SK-N-SH (cell line): Measurements from ENCODE around the gene AFF3. TPM values are rescaled to one million over a fixed set of nuclear protein-coding genes. Genes with fewer than 3 reads are reported as not detected.

Source experiments
- CTCF ChIA-PET: fragments of 300-600, 350-600 bp; formaldehyde crosslinking; extraction: SDS; loops from one replicate; lab custom pipeline; 2021; lab: Yijun Ruan, JAX
- POLR2A ChIA-PET: fragments of 350-600 bp; sonication (Branson Sonifier 250); formaldehyde crosslinking; extraction: SDS; loops from one replicate; lab custom pipeline; 2020; ENCODE audit warnings: antibody characterized with exemption, inconsistent platforms; lab: Yijun Ruan, JAX
- DNase-seq: peaks from one replicate; pipeline ENCODE4 v3.0.0; 2012
- H2AFZ ChIP-seq: fragments of 200-600 bp; sonication (generic); 2 replicates; pipeline ENCODE4 v1.8.1; 2016; ENCODE audit warnings: antibody characterized with exemption, mild to moderate bottlenecking, low read depth
- H3F3A ChIP-seq: fragments of 200-600 bp; sonication (generic); replicated peaks from 2 replicates; pipeline ENCODE3; 2016; ENCODE audit warnings: antibody characterized with exemption, mild to moderate bottlenecking; ENCODE audit not compliant: insufficient read depth
- H3K27ac ChIP-seq, 2 experiments: fragments of 200-500 bp in 1 of 2; fragments of 200-600 bp in 1 of 2; sonication (Bioruptor generic) in 1 of 2; sonication (generic), shearing (Covaris generic) in 1 of 2; 2 replicates each; pipeline versions ENCODE4 v1.5.1 to v1.6.1; 2014 to 2016; ENCODE audit warnings: low read depth in 2 of 2, inconsistent platforms in 1 of 2, low read length in 1 of 2, mild to moderate bottlenecking in 1 of 2, mixed read lengths in 1 of 2
- H3K27me3 ChIP-seq: fragments of 200-600 bp; sonication (generic), shearing (Covaris generic); 2 replicates; pipeline ENCODE4 v1.6.1; 2016; ENCODE audit warnings: mixed run types; ENCODE audit not compliant: insufficient read depth
- H3K36me3 ChIP-seq, 2 experiments: fragments of 200-500 bp in 1 of 2; fragments of 200-600 bp in 1 of 2; sonication (Bioruptor generic) in 1 of 2; sonication (generic) in 1 of 2; replicated peaks in 1 of 2; 2 replicates each; pipeline versions ENCODE3 to v1.5.1; 2014 to 2016; ENCODE audit warnings: low read length in 1 of 2, mild to moderate bottlenecking in 1 of 2; ENCODE audit not compliant: insufficient read depth in 2 of 2, control insufficient read depth in 1 of 2
- H3K4me1 ChIP-seq, 2 experiments: fragments of 200-500 bp in 1 of 2; fragments of 200-600 bp in 1 of 2; sonication (Bioruptor generic) in 1 of 2; sonication (generic), shearing (Covaris generic) in 1 of 2; 2 replicates each; pipeline versions ENCODE4 v1.5.1 to v1.6.1; 2014 to 2016; ENCODE audit warnings: low read depth in 1 of 2, low read length in 1 of 2, mixed run types in 1 of 2; ENCODE audit not compliant: insufficient read depth in 2 of 2, control insufficient read depth in 1 of 2
- H3K4me2 ChIP-seq: fragments of 200-600 bp; sonication (generic), shearing (Covaris generic); 2 replicates; pipeline ENCODE4 v1.6.1; 2017; ENCODE audit warnings: mixed run types
- H3K4me3 ChIP-seq, 2 experiments: fragments of 200-500 bp in 1 of 2; fragments of 200-600 bp in 1 of 2; sonication (Bioruptor generic) in 1 of 2; sonication (generic), shearing (Covaris generic) in 1 of 2; 2 replicates each; pipeline versions ENCODE4 v1.5.1 to v1.8.1; 2014 to 2016; ENCODE audit warnings: low read depth in 2 of 2, inconsistent platforms in 1 of 2, low read length in 1 of 2, mild to moderate bottlenecking in 1 of 2, mixed read lengths in 1 of 2, moderate library complexity in 1 of 2
- H3K79me2 ChIP-seq: fragments of 200-600 bp; sonication (generic); 2 replicates; pipeline ENCODE4 v1.8.1; 2017; ENCODE audit warnings: mild to moderate bottlenecking; ENCODE audit not compliant: insufficient read depth
- H3K9ac ChIP-seq: fragments of 200-600 bp; sonication (generic); 2 replicates; pipeline ENCODE4 v1.6.1; 2017; ENCODE audit warnings: mixed run types
- H3K9me2 ChIP-seq: fragments of 200-600 bp; sonication (generic); 2 replicates; pipeline ENCODE4 v1.6.1; 2017; ENCODE audit warnings: mixed run types
- H3K9me3 ChIP-seq: fragments of 200-600 bp; sonication (generic); 2 replicates; pipeline ENCODE4 v1.6.1; 2017; ENCODE audit warnings: mixed run types, mild to moderate bottlenecking, moderate library complexity
- H4K20me1 ChIP-seq: fragments of 200-600 bp; sonication (generic); 2 replicates; pipeline ENCODE4 v1.6.1; 2017; ENCODE audit warnings: mild to moderate bottlenecking, mixed run types; ENCODE audit not compliant: insufficient read depth
- CHD2 ChIP-seq: fragments of 150-350 bp; IDR thresholded peaks from 2 replicates; pipeline ENCODE4 v1.6.1; 2018; ENCODE audit warnings: low read length; ENCODE audit not compliant: partially characterized antibody
- CTCF ChIP-seq: fragments of 200-600 bp; sonication (generic); IDR thresholded peaks from 2 replicates; pipeline ENCODE4 v1.6.1; 2017; ENCODE audit warnings: antibody characterized with exemption, mild to moderate bottlenecking, moderate library complexity
- ELF1 ChIP-seq: IDR thresholded peaks from 2 replicates; pipeline ENCODE4 v1.4.0; 2012
- EP300 ChIP-seq, 2 experiments: IDR thresholded peaks; 2 replicates each; pipeline versions ENCODE4 v1.4.0 to v1.6.1; 2012; ENCODE audit warnings: borderline replicate concordance in 1 of 2, low read depth in 1 of 2, low read length in 1 of 2
- EZH2phosphoT487 ChIP-seq: fragments of 200-600 bp; sonication (generic); IDR thresholded peaks from 2 replicates; pipeline ENCODE4 v1.6.1; 2017; ENCODE audit warnings: low read depth, mixed run types, mild to moderate bottlenecking, antibody characterized with exemption, moderate library complexity, borderline replicate concordance
- FOSL2 ChIP-seq: IDR thresholded peaks from 2 replicates; pipeline ENCODE4 v1.4.0; 2012; ENCODE audit warnings: low read depth, mild to moderate bottlenecking, moderate library complexity, borderline replicate concordance
- FOXM1 ChIP-seq: IDR thresholded peaks from 2 replicates; pipeline ENCODE4 v1.4.0; 2012; ENCODE audit warnings: low read depth, mild to moderate bottlenecking
- NRF1 ChIP-seq: IDR thresholded peaks from 2 replicates; pipeline ENCODE4 v1.6.1; 2012; ENCODE audit warnings: low read depth, mild to moderate bottlenecking, low read length
- POLR2AphosphoS5 ChIP-seq: IDR thresholded peaks from 2 replicates; pipeline ENCODE4 v1.6.1; 2012; ENCODE audit warnings: low read depth, low read length
- RAD21 ChIP-seq: IDR thresholded peaks from 2 replicates; pipeline ENCODE4 v1.6.1; 2012; ENCODE audit warnings: mild to moderate bottlenecking, low read length
- RCOR1 ChIP-seq: fragments of 150-350 bp; IDR thresholded peaks from 2 replicates; pipeline ENCODE4 v1.6.1; 2017; ENCODE audit warnings: antibody characterized with exemption, low read length
- SIN3A ChIP-seq: IDR thresholded peaks from 2 replicates; pipeline ENCODE4 v1.6.1; 2012; ENCODE audit warnings: low read depth, mild to moderate bottlenecking, low read length, moderate library complexity, borderline replicate concordance
- SMC3 ChIP-seq: IDR thresholded peaks from 2 replicates; pipeline ENCODE4 v1.6.1; 2012; ENCODE audit warnings: low read depth, low read length, improper control_type of control experiment
- TAF1 ChIP-seq: IDR thresholded peaks from 2 replicates; pipeline ENCODE4 v1.6.1; 2012; ENCODE audit warnings: low read depth, mild to moderate bottlenecking, low read length, moderate library complexity, borderline replicate concordance
- TCF12 ChIP-seq: IDR thresholded peaks from 2 replicates; pipeline ENCODE4 v1.4.0; 2012
- TEAD4 ChIP-seq: IDR thresholded peaks from 2 replicates; pipeline ENCODE4 v1.4.0; 2012; ENCODE audit warnings: mild to moderate bottlenecking, borderline replicate concordance; ENCODE audit not compliant: insufficient read depth
- YY1 ChIP-seq: IDR thresholded peaks from 2 replicates; pipeline ENCODE4 v1.4.0; 2012; ENCODE audit warnings: low read depth, mild to moderate bottlenecking
- WGBS: methylation state at CpG from one replicate; pipeline ENCODE4 v1.1.6; 2017; ENCODE audit warnings: low lambda C conversion rate; 5-methylcytosine and 5-hydroxymethylcytosine counted together
- polyA plus RNA-seq, 3 experiments: library from polyadenylated mRNA; depleted of rRNA; stranded (reverse); fragments of >200 nt; gene quantifications; 2 replicates each; pipeline ENCODE4 v1.2.3, GENCODE V29; 2012
- TF ChIP-seq, protein P1 (sequence below): IDR thresholded peaks from 2 replicates; pipeline ENCODE4 v1.4.0; 2012; ENCODE audit warnings: low read depth, borderline replicate concordance
- TF ChIP-seq, protein P2 (sequence below): IDR thresholded peaks from 2 replicates; pipeline ENCODE4 v1.6.1; 2012; ENCODE audit warnings: mild to moderate bottlenecking, low read depth, low read length, moderate library complexity
- TF ChIP-seq, protein P3 (sequence below): IDR thresholded peaks from 2 replicates; pipeline ENCODE4 v1.4.0; 2012; ENCODE audit warnings: low read depth

AFF3 gene
- polyA plus RNA-seq, 1 of the 3 experiments (the other 2 are of a cell fraction) = 0.36 TPM

DNA sequence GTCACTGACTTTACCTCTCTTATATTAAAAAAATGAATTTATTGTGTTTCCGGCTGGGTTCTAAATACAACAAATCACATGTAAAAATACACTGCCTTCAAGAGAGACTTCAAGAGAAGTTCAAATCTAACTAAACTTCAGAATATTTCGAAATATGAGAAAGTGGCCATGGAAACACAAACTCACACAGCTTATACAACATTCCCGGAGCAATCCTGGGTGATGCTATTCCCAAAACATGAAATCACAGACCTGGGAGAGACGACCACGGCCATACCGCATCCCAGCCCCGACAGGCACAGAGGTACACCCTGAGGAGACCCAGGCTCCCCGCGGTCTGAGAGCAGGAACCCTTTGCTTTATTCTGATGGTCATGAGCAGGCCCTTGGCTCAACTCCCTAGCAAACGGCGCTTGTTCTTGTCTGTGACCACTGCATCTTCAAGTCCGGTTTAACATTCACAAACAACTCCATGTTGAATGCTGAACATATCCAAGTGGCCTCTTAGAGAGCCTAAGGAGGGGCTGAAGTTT lies 467.2 kb downstream of the AFF3 start:
- H3K4me3 ChIP-seq = no peak overlapping the region
- no peaks in the 10 kb centered on the region for H3K79me2 ChIP-seq
- H3K9me3 ChIP-seq = no peaks in the 10 kb centered on the region
- no peaks in the 10 kb centered on the region for H3K9me2 ChIP-seq
- H2AFZ ChIP-seq = no peak overlapping the region
- no peaks in the 10 kb centered on the region for H3K36me3 ChIP-seq
- H3K27ac ChIP-seq = no peak overlapping the region
- peaks cover 0 to 17% of the 10 kb centered on the region in 2 experiments; a peak in 2 of 4 replicates for H3K4me1 ChIP-seq
- POLR2A ChIA-PET = no interaction called here
- H3K27me3 ChIP-seq = no peaks in the 10 kb centered on the region
- no peak for DNase-seq
- 78% methylated on average over 12 of the region's 12 CpGs for WGBS
- TF ChIP-seq, protein P1, sequence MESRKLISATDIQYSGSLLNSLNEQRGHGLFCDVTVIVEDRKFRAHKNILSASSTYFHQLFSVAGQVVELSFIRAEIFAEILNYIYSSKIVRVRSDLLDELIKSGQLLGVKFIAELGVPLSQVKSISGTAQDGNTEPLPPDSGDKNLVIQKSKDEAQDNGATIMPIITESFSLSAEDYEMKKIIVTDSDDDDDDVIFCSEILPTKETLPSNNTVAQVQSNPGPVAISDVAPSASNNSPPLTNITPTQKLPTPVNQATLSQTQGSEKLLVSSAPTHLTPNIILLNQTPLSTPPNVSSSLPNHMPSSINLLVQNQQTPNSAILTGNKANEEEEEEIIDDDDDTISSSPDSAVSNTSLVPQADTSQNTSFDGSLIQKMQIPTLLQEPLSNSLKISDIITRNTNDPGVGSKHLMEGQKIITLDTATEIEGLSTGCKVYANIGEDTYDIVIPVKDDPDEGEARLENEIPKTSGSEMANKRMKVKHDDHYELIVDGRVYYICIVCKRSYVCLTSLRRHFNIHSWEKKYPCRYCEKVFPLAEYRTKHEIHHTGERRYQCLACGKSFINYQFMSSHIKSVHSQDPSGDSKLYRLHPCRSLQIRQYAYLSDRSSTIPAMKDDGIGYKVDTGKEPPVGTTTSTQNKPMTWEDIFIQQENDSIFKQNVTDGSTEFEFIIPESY = no peak
- TF ChIP-seq POLR2AphosphoS5 (no peak), TEAD4 (no peak), CHD2 (no peak), FOSL2 (no peak), TAF1 (no peak), FOXM1 (no peak), SIN3A (no peak), EZH2phosphoT487 (no peak), EP300 (IDR thresholded peaks at IDR 0.05; ENCODE audit: borderline replicate concordance in 1 of 2, low read depth in 1 of 2, low read length in 1 of 2) (no peak), TCF12 (no peak), SMC3 (no peak), ELF1 (no peak), YY1 (no peak), CTCF (no peak), NRF1 (no peak), RAD21 (no peak), RCOR1 (no peak)
- TF ChIP-seq, protein P2, sequence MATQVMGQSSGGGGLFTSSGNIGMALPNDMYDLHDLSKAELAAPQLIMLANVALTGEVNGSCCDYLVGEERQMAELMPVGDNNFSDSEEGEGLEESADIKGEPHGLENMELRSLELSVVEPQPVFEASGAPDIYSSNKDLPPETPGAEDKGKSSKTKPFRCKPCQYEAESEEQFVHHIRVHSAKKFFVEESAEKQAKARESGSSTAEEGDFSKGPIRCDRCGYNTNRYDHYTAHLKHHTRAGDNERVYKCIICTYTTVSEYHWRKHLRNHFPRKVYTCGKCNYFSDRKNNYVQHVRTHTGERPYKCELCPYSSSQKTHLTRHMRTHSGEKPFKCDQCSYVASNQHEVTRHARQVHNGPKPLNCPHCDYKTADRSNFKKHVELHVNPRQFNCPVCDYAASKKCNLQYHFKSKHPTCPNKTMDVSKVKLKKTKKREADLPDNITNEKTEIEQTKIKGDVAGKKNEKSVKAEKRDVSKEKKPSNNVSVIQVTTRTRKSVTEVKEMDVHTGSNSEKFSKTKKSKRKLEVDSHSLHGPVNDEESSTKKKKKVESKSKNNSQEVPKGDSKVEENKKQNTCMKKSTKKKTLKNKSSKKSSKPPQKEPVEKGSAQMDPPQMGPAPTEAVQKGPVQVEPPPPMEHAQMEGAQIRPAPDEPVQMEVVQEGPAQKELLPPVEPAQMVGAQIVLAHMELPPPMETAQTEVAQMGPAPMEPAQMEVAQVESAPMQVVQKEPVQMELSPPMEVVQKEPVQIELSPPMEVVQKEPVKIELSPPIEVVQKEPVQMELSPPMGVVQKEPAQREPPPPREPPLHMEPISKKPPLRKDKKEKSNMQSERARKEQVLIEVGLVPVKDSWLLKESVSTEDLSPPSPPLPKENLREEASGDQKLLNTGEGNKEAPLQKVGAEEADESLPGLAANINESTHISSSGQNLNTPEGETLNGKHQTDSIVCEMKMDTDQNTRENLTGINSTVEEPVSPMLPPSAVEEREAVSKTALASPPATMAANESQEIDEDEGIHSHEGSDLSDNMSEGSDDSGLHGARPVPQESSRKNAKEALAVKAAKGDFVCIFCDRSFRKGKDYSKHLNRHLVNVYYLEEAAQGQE = no peak
- TF ChIP-seq, protein P3, sequence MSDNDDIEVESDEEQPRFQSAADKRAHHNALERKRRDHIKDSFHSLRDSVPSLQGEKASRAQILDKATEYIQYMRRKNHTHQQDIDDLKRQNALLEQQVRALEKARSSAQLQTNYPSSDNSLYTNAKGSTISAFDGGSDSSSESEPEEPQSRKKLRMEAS = no peak
- H3F3A ChIP-seq = no peaks in the 10 kb centered on the region
- H4K20me1 ChIP-seq = no peaks in the 10 kb centered on the region
- H3K9ac ChIP-seq = no peak overlapping the region
- CTCF ChIA-PET = no interaction called here
- H3K4me2 ChIP-seq = no peak overlapping the region
